ENCODE results near the gene SOX9. TPM values are rescaled to one million over a fixed set of nuclear protein-coding genes. Genes with fewer than 3 reads are reported as not detected.

The SOX9 gene
- total and polyA plus RNA-seq, 2 of the 8 experiments (the other 6 are each of a cell fraction or from before 2014, with no cell fraction given): 1.9 to 4.9 TPM

DNA sequence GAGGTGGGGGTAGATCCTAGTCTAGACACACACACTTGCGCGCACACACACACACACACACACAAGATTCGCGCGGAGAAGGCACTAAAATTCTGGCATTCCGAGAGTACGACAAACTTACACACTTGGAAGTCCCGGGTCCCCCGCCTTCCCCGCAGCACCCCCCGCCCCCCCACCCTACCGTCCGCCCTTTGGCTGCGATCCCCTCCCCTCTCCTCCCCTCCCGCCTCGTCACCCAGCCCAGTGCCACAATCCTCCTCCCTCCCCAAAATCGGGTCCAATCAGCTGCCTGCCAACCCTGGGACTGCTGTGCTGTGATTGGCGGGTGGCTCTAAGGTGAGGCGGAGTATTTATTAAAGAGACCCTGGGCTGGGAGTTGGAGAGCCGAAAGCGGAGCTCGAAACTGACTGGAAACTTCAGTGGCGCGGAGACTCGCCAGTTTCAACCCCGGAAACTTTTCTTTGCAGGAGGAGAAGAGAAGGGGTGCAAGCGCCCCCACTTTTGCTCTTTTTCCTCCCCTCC lies at the start of gene SOX9 (continued):
- TF ChIP-seq, protein P1, sequence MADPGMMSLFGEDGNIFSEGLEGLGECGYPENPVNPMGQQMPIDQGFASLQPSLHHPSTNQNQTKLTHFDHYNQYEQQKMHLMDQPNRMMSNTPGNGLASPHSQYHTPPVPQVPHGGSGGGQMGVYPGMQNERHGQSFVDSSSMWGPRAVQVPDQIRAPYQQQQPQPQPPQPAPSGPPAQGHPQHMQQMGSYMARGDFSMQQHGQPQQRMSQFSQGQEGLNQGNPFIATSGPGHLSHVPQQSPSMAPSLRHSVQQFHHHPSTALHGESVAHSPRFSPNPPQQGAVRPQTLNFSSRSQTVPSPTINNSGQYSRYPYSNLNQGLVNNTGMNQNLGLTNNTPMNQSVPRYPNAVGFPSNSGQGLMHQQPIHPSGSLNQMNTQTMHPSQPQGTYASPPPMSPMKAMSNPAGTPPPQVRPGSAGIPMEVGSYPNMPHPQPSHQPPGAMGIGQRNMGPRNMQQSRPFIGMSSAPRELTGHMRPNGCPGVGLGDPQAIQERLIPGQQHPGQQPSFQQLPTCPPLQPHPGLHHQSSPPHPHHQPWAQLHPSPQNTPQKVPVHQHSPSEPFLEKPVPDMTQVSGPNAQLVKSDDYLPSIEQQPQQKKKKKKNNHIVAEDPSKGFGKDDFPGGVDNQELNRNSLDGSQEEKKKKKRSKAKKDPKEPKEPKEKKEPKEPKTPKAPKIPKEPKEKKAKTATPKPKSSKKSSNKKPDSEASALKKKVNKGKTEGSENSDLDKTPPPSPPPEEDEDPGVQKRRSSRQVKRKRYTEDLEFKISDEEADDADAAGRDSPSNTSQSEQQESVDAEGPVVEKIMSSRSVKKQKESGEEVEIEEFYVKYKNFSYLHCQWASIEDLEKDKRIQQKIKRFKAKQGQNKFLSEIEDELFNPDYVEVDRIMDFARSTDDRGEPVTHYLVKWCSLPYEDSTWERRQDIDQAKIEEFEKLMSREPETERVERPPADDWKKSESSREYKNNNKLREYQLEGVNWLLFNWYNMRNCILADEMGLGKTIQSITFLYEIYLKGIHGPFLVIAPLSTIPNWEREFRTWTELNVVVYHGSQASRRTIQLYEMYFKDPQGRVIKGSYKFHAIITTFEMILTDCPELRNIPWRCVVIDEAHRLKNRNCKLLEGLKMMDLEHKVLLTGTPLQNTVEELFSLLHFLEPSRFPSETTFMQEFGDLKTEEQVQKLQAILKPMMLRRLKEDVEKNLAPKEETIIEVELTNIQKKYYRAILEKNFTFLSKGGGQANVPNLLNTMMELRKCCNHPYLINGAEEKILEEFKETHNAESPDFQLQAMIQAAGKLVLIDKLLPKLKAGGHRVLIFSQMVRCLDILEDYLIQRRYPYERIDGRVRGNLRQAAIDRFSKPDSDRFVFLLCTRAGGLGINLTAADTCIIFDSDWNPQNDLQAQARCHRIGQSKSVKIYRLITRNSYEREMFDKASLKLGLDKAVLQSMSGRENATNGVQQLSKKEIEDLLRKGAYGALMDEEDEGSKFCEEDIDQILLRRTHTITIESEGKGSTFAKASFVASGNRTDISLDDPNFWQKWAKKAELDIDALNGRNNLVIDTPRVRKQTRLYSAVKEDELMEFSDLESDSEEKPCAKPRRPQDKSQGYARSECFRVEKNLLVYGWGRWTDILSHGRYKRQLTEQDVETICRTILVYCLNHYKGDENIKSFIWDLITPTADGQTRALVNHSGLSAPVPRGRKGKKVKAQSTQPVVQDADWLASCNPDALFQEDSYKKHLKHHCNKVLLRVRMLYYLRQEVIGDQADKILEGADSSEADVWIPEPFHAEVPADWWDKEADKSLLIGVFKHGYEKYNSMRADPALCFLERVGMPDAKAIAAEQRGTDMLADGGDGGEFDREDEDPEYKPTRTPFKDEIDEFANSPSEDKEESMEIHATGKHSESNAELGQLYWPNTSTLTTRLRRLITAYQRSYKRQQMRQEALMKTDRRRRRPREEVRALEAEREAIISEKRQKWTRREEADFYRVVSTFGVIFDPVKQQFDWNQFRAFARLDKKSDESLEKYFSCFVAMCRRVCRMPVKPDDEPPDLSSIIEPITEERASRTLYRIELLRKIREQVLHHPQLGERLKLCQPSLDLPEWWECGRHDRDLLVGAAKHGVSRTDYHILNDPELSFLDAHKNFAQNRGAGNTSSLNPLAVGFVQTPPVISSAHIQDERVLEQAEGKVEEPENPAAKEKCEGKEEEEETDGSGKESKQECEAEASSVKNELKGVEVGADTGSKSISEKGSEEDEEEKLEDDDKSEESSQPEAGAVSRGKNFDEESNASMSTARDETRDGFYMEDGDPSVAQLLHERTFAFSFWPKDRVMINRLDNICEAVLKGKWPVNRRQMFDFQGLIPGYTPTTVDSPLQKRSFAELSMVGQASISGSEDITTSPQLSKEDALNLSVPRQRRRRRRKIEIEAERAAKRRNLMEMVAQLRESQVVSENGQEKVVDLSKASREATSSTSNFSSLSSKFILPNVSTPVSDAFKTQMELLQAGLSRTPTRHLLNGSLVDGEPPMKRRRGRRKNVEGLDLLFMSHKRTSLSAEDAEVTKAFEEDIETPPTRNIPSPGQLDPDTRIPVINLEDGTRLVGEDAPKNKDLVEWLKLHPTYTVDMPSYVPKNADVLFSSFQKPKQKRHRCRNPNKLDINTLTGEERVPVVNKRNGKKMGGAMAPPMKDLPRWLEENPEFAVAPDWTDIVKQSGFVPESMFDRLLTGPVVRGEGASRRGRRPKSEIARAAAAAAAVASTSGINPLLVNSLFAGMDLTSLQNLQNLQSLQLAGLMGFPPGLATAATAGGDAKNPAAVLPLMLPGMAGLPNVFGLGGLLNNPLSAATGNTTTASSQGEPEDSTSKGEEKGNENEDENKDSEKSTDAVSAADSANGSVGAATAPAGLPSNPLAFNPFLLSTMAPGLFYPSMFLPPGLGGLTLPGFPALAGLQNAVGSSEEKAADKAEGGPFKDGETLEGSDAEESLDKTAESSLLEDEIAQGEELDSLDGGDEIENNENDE (IDR thresholded peaks at IDR 0.05; ENCODE audit: insufficient replicate concordance, low read length): no peak
- TF ChIP-seq, protein P2, sequence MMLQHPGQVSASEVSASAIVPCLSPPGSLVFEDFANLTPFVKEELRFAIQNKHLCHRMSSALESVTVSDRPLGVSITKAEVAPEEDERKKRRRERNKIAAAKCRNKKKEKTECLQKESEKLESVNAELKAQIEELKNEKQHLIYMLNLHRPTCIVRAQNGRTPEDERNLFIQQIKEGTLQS (IDR thresholded peaks at IDR 0.05; ENCODE audit: insufficient read depth, low read depth, low read length): no peak
- TF ChIP-seq CBX8 (IDR thresholded peaks at IDR 0.05; ENCODE audit: borderline replicate concordance, low read depth, low read length) (no peak), KDM4A (IDR thresholded peaks at IDR 0.05; ENCODE audit: low read depth, low read length, severe bottlenecking) (peak; percentile 22), TBP (IDR thresholded peaks at IDR 0.05; ENCODE audit: low read depth, low read length) (peak; percentile 64), YY1 (IDR thresholded peaks at IDR 0.05; ENCODE audit: low read depth, low read length) (no peak), TAF1 (IDR thresholded peaks at IDR 0.05; ENCODE audit: low read depth, low read length) (peak; percentile 67), SIN3A (conservative IDR thresholded peaks at IDR 0.05 in 1 of 2, IDR thresholded peaks at IDR 0.05 in 1 of 2; ENCODE audit: low read depth in 1 of 2, low read length in 2 of 2) (0 out of 4 replicates have a peak, but pooled peaks of 1 of the 2 experiments have one; percentile 58), HDAC2 (IDR thresholded peaks at IDR 0.05; ENCODE audit: borderline replicate concordance in 1 of 2, low read depth in 2 of 2, low read length in 2 of 2) (no peak), CREB1 (IDR thresholded peaks at IDR 0.05) (no peak; the same call in 1 of the 2 replicates)
